ENCODE measurements around the gene JAZF1. TPM values are rescaled to one million over a fixed set of nuclear protein-coding genes. Genes with fewer than 3 reads are reported as not detected.

The JAZF1 gene
- total RNA-seq, 2 experiments from 2014 or later: 2.1 to 2.8 TPM

- DNase-seq: no peak
- Mint-ChIP-seq H3K36me3 (peaks cover 2% of the 10 kb centered on the region), H3K27ac (peak overlapping the region; percentile 17), H3K4me3 (no peak overlapping the region), H3K9me3 (ENCODE audit: low read depth) (no peaks in the 10 kb centered on the region), H3K4me1 (peaks cover 40% of the 10 kb centered on the region), H3K27me3 (peaks cover 5% of the 10 kb centered on the region)
- ATAC-seq: peak; percentile 31
- CTCF ChIA-PET: no interaction called here
These were observed 213.0 kb downstream of the JAZF1 start for GRCh38 chr7:27967639-27968038.

- Mint-ChIP-seq H3K27me3 (peaks cover 5% of the 10 kb centered on the region), H3K27ac (no peak overlapping the region), H3K4me1 (peaks cover 27% of the 10 kb centered on the region), H3K9me3 (ENCODE audit: low read depth) (no peaks in the 10 kb centered on the region), H3K4me3 (no peak overlapping the region), H3K36me3 (peaks cover 2% of the 10 kb centered on the region)
- ATAC-seq: no peak
- CTCF ChIA-PET: interaction anchor here (1.0 kb wide), 1 partner anchor 14 kb away, joined by 3 read pairs; no protein-coding TSS in a partner anchor
- DNase-seq: no peak
These were observed 214.3 kb downstream of the JAZF1 start for GRCh38 chr7:27966219-27966780.

- Mint-ChIP-seq H3K36me3 (peaks cover 2% of the 10 kb centered on the region), H3K4me1 (peaks cover 21% of the 10 kb centered on the region), H3K4me3 (no peak overlapping the region), H3K27ac (no peak overlapping the region), H3K27me3 (peaks cover 5% of the 10 kb centered on the region), H3K9me3 (ENCODE audit: low read depth) (no peaks in the 10 kb centered on the region)
- CTCF ChIA-PET: interaction anchor here (1.0 kb wide), 1 partner anchor 14 kb away, joined by 3 read pairs; no protein-coding TSS in a partner anchor
- ATAC-seq: no peak
- DNase-seq: no peak
These were observed 214.9 kb downstream of the JAZF1 start for GRCh38 chr7:27965650-27966049.

- H3K36me3 Mint-ChIP-seq: peaks cover 2% of the 10 kb centered on the region
- CTCF ChIA-PET: interaction anchor here (1.4 kb wide), 1 partner anchor 11 kb away, joined by 3 read pairs; no protein-coding TSS in a partner anchor
These were observed 215.8 kb downstream of the JAZF1 start for GRCh38 chr7:27964820-27965219.

GRCh38 chr7:27963056-27963455, 217.5 kb downstream of the JAZF1 start:
- Mint-ChIP-seq H3K27me3 (peaks cover 5% of the 10 kb centered on the region), H3K36me3 (peaks cover 2% of the 10 kb centered on the region), H3K4me3 (no peak overlapping the region), H3K4me1 (peaks cover 12% of the 10 kb centered on the region), H3K27ac (no peak overlapping the region), H3K9me3 (ENCODE audit: low read depth) (no peaks in the 10 kb centered on the region)
- no peak for DNase-seq
- CTCF ChIA-PET: no interaction called here
- ATAC-seq: no peak

More at GRCh38 chr7:27964820-27965219, 215.8 kb downstream of the JAZF1 start:
- peaks cover 15% of the 10 kb centered on the region for H3K4me1 Mint-ChIP-seq
- ATAC-seq (no peak), DNase-seq (no peak)
- no peak overlapping the region for H3K27ac Mint-ChIP-seq
- no peaks in the 10 kb centered on the region for H3K9me3 Mint-ChIP-seq (ENCODE audit: low read depth)
- H3K4me3 Mint-ChIP-seq: no peak overlapping the region
- H3K27me3 Mint-ChIP-seq: peaks cover 5% of the 10 kb centered on the region

GRCh38 chr7:27962273-27962672, 218.3 kb downstream of the JAZF1 start:
- CTCF ChIA-PET: no interaction called here
- DNase-seq: no peak

GRCh38 chr7:27961255-27961654, 219.3 kb downstream of the JAZF1 start:
- Mint-ChIP-seq H3K27me3 (peaks cover 5% of the 10 kb centered on the region), H3K4me1 (no peaks in the 10 kb centered on the region), H3K9me3 (ENCODE audit: low read depth) (no peaks in the 10 kb centered on the region), H3K4me3 (no peak overlapping the region), H3K27ac (no peak overlapping the region), H3K36me3 (peaks cover 2% of the 10 kb centered on the region)
- CTCF ChIA-PET: no interaction called here
- DNase-seq (no peak), ATAC-seq (no peak)

More at GRCh38 chr7:27962273-27962672, 218.3 kb downstream of the JAZF1 start:
- Mint-ChIP-seq H3K27me3 (peaks cover 5% of the 10 kb centered on the region), H3K4me1 (peaks cover 6% of the 10 kb centered on the region), H3K9me3 (ENCODE audit: low read depth) (no peaks in the 10 kb centered on the region), H3K27ac (no peak overlapping the region), H3K36me3 (peaks cover 2% of the 10 kb centered on the region), H3K4me3 (no peak overlapping the region)
- ATAC-seq: no peak

GRCh38 chr7:27960415-27960814, 220.2 kb downstream of the JAZF1 start:
- H3K4me3 Mint-ChIP-seq: no peak overlapping the region
- no peaks in the 10 kb centered on the region for H3K9me3 Mint-ChIP-seq (ENCODE audit: low read depth)
- CTCF ChIA-PET: no interaction called here
- no peaks in the 10 kb centered on the region for H3K36me3 Mint-ChIP-seq
- no peak overlapping the region for H3K27ac Mint-ChIP-seq
- ATAC-seq: no peak
- no peaks in the 10 kb centered on the region for H3K27me3 Mint-ChIP-seq
- H3K4me1 Mint-ChIP-seq: no peaks in the 10 kb centered on the region
- DNase-seq: peak; percentile 36

GRCh38 chr7:27958933-27959548, 221.6 kb downstream of the JAZF1 start:
- Mint-ChIP-seq H3K36me3 (no peaks in the 10 kb centered on the region), H3K27me3 (no peaks in the 10 kb centered on the region)
- ATAC-seq: no peak

GRCh38 chr7:27955596-27955995, 225.0 kb downstream of the JAZF1 start:
- H3K27me3 Mint-ChIP-seq: no peaks in the 10 kb centered on the region
- DNase-seq (no peak), ATAC-seq (no peak)
- no peaks in the 10 kb centered on the region for H3K9me3 Mint-ChIP-seq (ENCODE audit: low read depth)
- H3K4me1 Mint-ChIP-seq: no peaks in the 10 kb centered on the region
- CTCF ChIA-PET: interaction anchor here (1.2 to 1.3 kb wide), 2 partner anchors 9 to 64 kb away, joined by 3 to 4 read pairs; no protein-coding TSS in a partner anchor
- no peaks in the 10 kb centered on the region for H3K36me3 Mint-ChIP-seq
- no peak overlapping the region for H3K4me3 Mint-ChIP-seq
- H3K27ac Mint-ChIP-seq: no peak overlapping the region

More at GRCh38 chr7:27958933-27959548, 221.6 kb downstream of the JAZF1 start:
- Mint-ChIP-seq H3K27ac (no peak overlapping the region), H3K9me3 (ENCODE audit: low read depth) (no peaks in the 10 kb centered on the region), H3K4me3 (no peak overlapping the region), H3K4me1 (no peaks in the 10 kb centered on the region)
- CTCF ChIA-PET: no interaction called here
- no peak for DNase-seq

GRCh38 chr7:27955011-27955410, 225.6 kb downstream of the JAZF1 start:
- H3K4me1 Mint-ChIP-seq: no peaks in the 10 kb centered on the region
- CTCF ChIA-PET: interaction anchor here (1.2 to 1.3 kb wide), 2 partner anchors 8 to 65 kb away, joined by 3 to 4 read pairs; no protein-coding TSS in a partner anchor
- no peak overlapping the region for H3K4me3 Mint-ChIP-seq
- no peaks in the 10 kb centered on the region for H3K9me3 Mint-ChIP-seq (ENCODE audit: low read depth)
- no peaks in the 10 kb centered on the region for H3K27me3 Mint-ChIP-seq
- ATAC-seq (no peak), DNase-seq (no peak)
- no peak overlapping the region for H3K27ac Mint-ChIP-seq
- no peaks in the 10 kb centered on the region for H3K36me3 Mint-ChIP-seq

- DNase-seq (no peak), ATAC-seq (no peak)
- no peaks in the 10 kb centered on the region for H3K27me3 Mint-ChIP-seq
- no peak overlapping the region for H3K4me3 Mint-ChIP-seq
- no peaks in the 10 kb centered on the region for H3K4me1 Mint-ChIP-seq
- no peaks in the 10 kb centered on the region for H3K36me3 Mint-ChIP-seq
- CTCF ChIA-PET: interaction anchor here (1.2 kb wide), 1 partner anchor 11 kb away, joined by 3 read pairs; no protein-coding TSS in a partner anchor
- H3K27ac Mint-ChIP-seq: no peak overlapping the region
- H3K9me3 Mint-ChIP-seq (ENCODE audit: low read depth): no peaks in the 10 kb centered on the region
These were observed 226.8 kb downstream of the JAZF1 start for GRCh38 chr7:27953777-27954176.

GRCh38 chr7:27953361-27953760, 227.2 kb downstream of the JAZF1 start:
- CTCF ChIA-PET: interaction anchor here (1.2 kb wide), 1 partner anchor 11 kb away, joined by 3 read pairs; no protein-coding TSS in a partner anchor

More at GRCh38 chr7:27953361-27953760, 227.2 kb downstream of the JAZF1 start:
- no peaks in the 10 kb centered on the region for H3K4me1 Mint-ChIP-seq
- DNase-seq: no peak
- no peaks in the 10 kb centered on the region for H3K27me3 Mint-ChIP-seq
- H3K4me3 Mint-ChIP-seq: no peak overlapping the region
- no peak for ATAC-seq
- no peaks in the 10 kb centered on the region for H3K36me3 Mint-ChIP-seq
- H3K27ac Mint-ChIP-seq: no peak overlapping the region
- H3K9me3 Mint-ChIP-seq (ENCODE audit: low read depth): no peaks in the 10 kb centered on the region

Measured in activated CD8-positive, alpha-beta memory T cell treated with anti-CD3 and anti-CD28 coated beads, Interleukin-2, amount 10 ng/mL, durations not matched to agents 7 days and 5 days (primary cell).